ENCODE results near the gene NTN5. TPM values are rescaled to one million over a fixed set of nuclear protein-coding genes. Genes with fewer than 3 reads are reported as not detected.
"Not testable (repeated sequence)": the region's sequence is repeated elsewhere in the genome, so short reads cannot be mapped to it uniquely, and the experiment has no call there.

The NTN5 gene
- total and polyA plus RNA-seq, 2 of the 4 experiments (the other 2 are of a cell fraction) = 0.19 TPM; not detected in 1

DNA sequence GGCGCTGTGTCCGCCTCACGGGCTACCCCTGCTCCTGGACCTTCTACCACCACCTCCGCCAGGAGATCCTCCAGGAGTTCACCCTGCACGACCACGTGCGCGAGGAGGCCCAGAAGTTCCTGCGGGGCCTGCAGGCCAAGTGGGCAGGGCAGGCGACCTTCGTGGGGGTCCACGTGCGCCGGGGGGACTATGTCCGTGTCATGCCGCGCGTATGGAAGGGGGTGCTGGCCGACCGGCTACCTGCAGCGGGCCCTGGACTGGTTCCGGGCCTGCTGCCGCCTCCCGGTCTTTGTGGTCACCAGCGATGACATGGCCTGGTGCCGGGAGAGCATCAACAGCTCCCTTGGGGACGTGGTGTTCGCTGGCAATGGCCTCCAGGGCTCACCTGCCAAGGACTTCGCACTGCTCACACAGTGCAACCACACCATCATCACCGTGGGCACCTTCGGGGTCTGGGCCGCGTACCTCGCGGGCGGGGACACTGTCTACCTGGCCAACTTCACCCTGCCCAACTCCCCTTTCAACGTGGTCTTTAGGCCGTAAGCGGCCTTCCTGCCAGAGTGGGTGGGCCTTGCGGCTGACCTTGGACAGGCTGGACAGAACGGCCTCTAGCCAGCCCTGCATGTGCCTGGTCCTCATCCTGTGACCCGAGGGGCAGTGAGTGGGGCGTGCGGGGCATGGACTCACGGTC lies 7.8 kb upstream of the NTN5 start:
- Histone ChIP-seq H3K18ac (ENCODE audit: low read depth, low read length) (no peak overlapping the region), H3K23ac (ENCODE audit: low read depth, low read length) (no peak overlapping the region), H3K4me2 (ENCODE audit: low read depth, low read length) (no peak overlapping the region), H4K91ac (ENCODE audit: insufficient read depth, low read depth, low read length) (no peak overlapping the region), H2AK9ac (replicated peaks; ENCODE audit: low read depth, low read length, poor library complexity) (no peak overlapping the region), H4K5ac (ENCODE audit: low read depth, low read length) (no peak overlapping the region), H2BK120ac (ENCODE audit: low read depth, low read length) (no peak overlapping the region), H3K9me1 (ENCODE audit: insufficient read depth, low read length) (peaks cover 7% of the 10 kb centered on the region), H3K4ac (ENCODE audit: low read depth, low read length) (0 out of 2 replicates have a peak overlapping the region, but pooled peaks have one; percentile 17), H3K27ac (ENCODE audit: insufficient read depth, low read length) (no peak overlapping the region), H4K8ac (ENCODE audit: low read depth in 2 of 2, low read length in 2 of 2) (no peak overlapping the region), H3K14ac (replicated peaks; ENCODE audit: low read depth, low read length) (no peak overlapping the region), H3K9me3 (ENCODE audit: control insufficient read depth, insufficient read depth, low read length) (no peaks in the 10 kb centered on the region), H2AK5ac (ENCODE audit: low read depth, low read length) (peak overlapping the region; percentile 24), H3K27me3 (ENCODE audit: control insufficient read depth, insufficient read depth, low read length) (peaks cover 12% of the 10 kb centered on the region), H2BK15ac (ENCODE audit: low read depth, low read length) (no peak overlapping the region), H3K56ac (ENCODE audit: extremely low read depth, insufficient read depth, low read length) (no peak overlapping the region), H3K9ac (ENCODE audit: low read depth, low read length) (no peak overlapping the region), H3K4me3 (ENCODE audit: insufficient read depth, low read depth, low read length) (no peak overlapping the region), H3K4me1 (ENCODE audit: control insufficient read depth, insufficient read depth, low read length) (peaks cover 3% of the 10 kb centered on the region; the same call in 1 of the 2 replicates), H2AFZ (replicated peaks; ENCODE audit: low read length, poor library complexity) (peak overlapping the region; percentile 62), H2BK5ac (ENCODE audit: low read depth, low read length, poor library complexity, severe bottlenecking) (no peak overlapping the region), H3K79me1 (ENCODE audit: low read depth in 1 of 2, low read length in 2 of 2) (no peaks in the 10 kb centered on the region), H3K36me3 (ENCODE audit: control insufficient read depth, insufficient read depth, low read length) (no peaks in the 10 kb centered on the region), H2BK20ac (ENCODE audit: low read depth, low read length) (no peak overlapping the region), H4K20me1 (ENCODE audit: insufficient read depth, low read length) (peaks cover 6% of the 10 kb centered on the region; the same call in 1 of the 2 replicates)
- WGBS, 2 experiments (ENCODE audit: extremely low coverage in 2 of 2, insufficient read length in 1 of 2) = 92% methylated on average over 21 of the region's 45 CpGs; no CpG with 5 or more reads in 1 of the 2 experiments
- no TSS peak for BruUV-seq (replicated peaks)
- dilution Hi-C loops (cut with HindIII; ENCODE audit: low sequenced_read_pairs, unreplicated experiment) = no loop called here
- ATAC-seq (ENCODE audit: low read depth) (peak; percentile 19; the same call in 1 of the 2 replicates), DNase-seq (no peak)
- ChIA-PET POLR2A (ENCODE audit: unreplicated experiment) (no interaction called here), CTCF (interaction anchor here (1.0 kb wide), 1 partner anchor 16 kb away, joined by 3 read pairs; no protein-coding TSS in a partner anchor)
- TF ChIP-seq RCOR1 (IDR thresholded peaks at IDR 0.05; ENCODE audit: insufficient replicate concordance, low read length) (no peak), CTCF (conservative IDR thresholded peaks at IDR 0.05; ENCODE audit: low read depth, low read length) (no peak), FOS (IDR thresholded peaks at IDR 0.05; ENCODE audit: low read depth, low read length) (no peak), CHD1 (IDR thresholded peaks at IDR 0.05; ENCODE audit: low read depth, low read length) (no peak)
- intact Hi-C loops (cut with micrococcal nuclease) = no loop called here
- in situ Hi-C loops (cut with MboI; ENCODE audit: low sequenced_read_pairs) = no loop called here

GRCh38 chr19:48680006-48680405 lies 7.2 kb upstream of the NTN5 start:
- POLR2A ChIA-PET (ENCODE audit: unreplicated experiment); H2BK15ac ChIP-seq (ENCODE audit: low read depth, low read length); H4K5ac ChIP-seq (ENCODE audit: low read depth, low read length); H2BK120ac ChIP-seq (ENCODE audit: low read depth, low read length); H3K79me1 ChIP-seq (ENCODE audit: low read depth in 1 of 2, low read length in 2 of 2); ATAC-seq (ENCODE audit: low read depth); H3K9ac ChIP-seq (ENCODE audit: low read depth, low read length); in situ Hi-C loops (cut with MboI; ENCODE audit: low sequenced_read_pairs); DNase-seq; H2BK5ac ChIP-seq (ENCODE audit: low read depth, low read length, poor library complexity, severe bottlenecking); H4K20me1 ChIP-seq (ENCODE audit: insufficient read depth, low read length); H3K56ac ChIP-seq (ENCODE audit: extremely low read depth, insufficient read depth, low read length); intact Hi-C loops (cut with micrococcal nuclease); H3K18ac ChIP-seq (ENCODE audit: low read depth, low read length); BruUV-seq (replicated peaks); H2AK9ac ChIP-seq (replicated peaks; ENCODE audit: low read depth, low read length, poor library complexity); H3K9me1 ChIP-seq (ENCODE audit: insufficient read depth, low read length); H4K91ac ChIP-seq (ENCODE audit: insufficient read depth, low read depth, low read length); dilution Hi-C loops (cut with HindIII; ENCODE audit: low sequenced_read_pairs, unreplicated experiment); CTCF ChIA-PET; H3K9me3 ChIP-seq (ENCODE audit: control insufficient read depth, insufficient read depth, low read length); H3K4ac ChIP-seq (ENCODE audit: low read depth, low read length); H2AK5ac ChIP-seq (ENCODE audit: low read depth, low read length); H3K4me2 ChIP-seq (ENCODE audit: low read depth, low read length); H2BK20ac ChIP-seq (ENCODE audit: low read depth, low read length); H3K4me1 ChIP-seq (ENCODE audit: control insufficient read depth, insufficient read depth, low read length); H3K36me3 ChIP-seq (ENCODE audit: control insufficient read depth, insufficient read depth, low read length); H2AFZ ChIP-seq (replicated peaks; ENCODE audit: low read length, poor library complexity); H3K23ac ChIP-seq (ENCODE audit: low read depth, low read length); H3K4me3 ChIP-seq (ENCODE audit: insufficient read depth, low read depth, low read length); H3K27ac ChIP-seq (ENCODE audit: insufficient read depth, low read length); H4K8ac ChIP-seq (ENCODE audit: low read depth in 2 of 2, low read length in 2 of 2); H3K14ac ChIP-seq (replicated peaks; ENCODE audit: low read depth, low read length): not testable (repeated sequence)
- peaks cover 12% of the 10 kb centered on the region for H3K27me3 ChIP-seq (ENCODE audit: control insufficient read depth, insufficient read depth, low read length)
- WGBS, 2 experiments (ENCODE audit: extremely low coverage in 2 of 2, insufficient read length in 1 of 2) = 82% methylated on average over 3 of the region's 19 CpGs; no CpG with 5 or more reads in 1 of the 2 experiments

Measured in IMR-90 (cell line).